WTC11 (cell line): Measurements from ENCODE around the gene CUTC. TPM values are rescaled to one million over a fixed set of nuclear protein-coding genes. Genes with fewer than 3 reads are reported as not detected.

Experiments used
- ATAC-seq: fragments of 200-7000 bp; cut with Tn5 transposase; 2 replicates; pipeline ENCODE4 v1.10.0; 2021; ENCODE audit warnings: mild to moderate bottlenecking, moderate library complexity
- CTCF ChIA-PET: fragments of 300-600 bp; sonication (Branson Sonifier 250); formaldehyde crosslinking; loops from one replicate; lab custom pipeline; 2021; ENCODE audit warnings: antibody characterized with exemption; lab: Charles Lee
- POLR2A ChIA-PET: fragments of 350-600 bp; sonication (Branson Sonifier 250); formaldehyde crosslinking; loops from one replicate; lab custom pipeline; 2021; ENCODE audit warnings: antibody characterized with exemption; lab: Charles Lee
- DNase-seq: peaks from one replicate; pipeline ENCODE4 v3.0.0; 2021; ENCODE audit warnings: low spot score
- H3K27ac Mint-ChIP-seq: 2 replicates; pipeline ENCODE4 v1.8.0; 2021; ENCODE audit warnings: mixed read lengths
- H3K27me3 Mint-ChIP-seq: 2 replicates; pipeline ENCODE4 v1.8.0; 2021; ENCODE audit warnings: low read depth, mild to moderate bottlenecking, moderate library complexity, mixed read lengths
- H3K36me3 Mint-ChIP-seq: 2 replicates; pipeline ENCODE4 v1.8.0; 2021; ENCODE audit warnings: mixed read lengths
- H3K4me1 Mint-ChIP-seq: 2 replicates; pipeline ENCODE4 v1.8.0; 2022; ENCODE audit warnings: mixed read lengths
- H3K4me3 Mint-ChIP-seq: 2 replicates; pipeline ENCODE4 v1.8.0; 2021; ENCODE audit warnings: mild to moderate bottlenecking, moderate library complexity, mixed read lengths
- H3K9me3 Mint-ChIP-seq: 2 replicates; pipeline ENCODE4 v1.8.0; 2021; ENCODE audit warnings: mixed read lengths
- AR ChIP-seq: fragments of 250-450 bp; sonication (Bioruptor Pico); IDR thresholded peaks from 2 replicates; pipeline ENCODE4 v1.9.0; 2021; ENCODE audit warnings: mild to moderate bottlenecking
- ATF2 ChIP-seq: sonication (generic); formaldehyde crosslinking; IDR thresholded peaks from 2 replicates; pipeline ENCODE4 v1.8.1; 2022; ENCODE audit warnings: low read depth, missing genetic modification reagents, borderline replicate concordance
- CBFB ChIP-seq: sonication (generic); formaldehyde crosslinking; IDR thresholded peaks from 2 replicates; pipeline ENCODE4 v1.8.1; 2022; ENCODE audit warnings: mild to moderate bottlenecking, low read depth, missing genetic modification reagents
- CREM ChIP-seq: sonication (generic); formaldehyde crosslinking; IDR thresholded peaks from 2 replicates; pipeline ENCODE4 v1.8.1; 2022; ENCODE audit warnings: mild to moderate bottlenecking, missing genetic modification reagents, moderate library complexity
- E2F4 ChIP-seq: sonication (generic); formaldehyde crosslinking; IDR thresholded peaks from 2 replicates; pipeline ENCODE4 v1.8.1; 2022; ENCODE audit warnings: low read depth, mild to moderate bottlenecking, moderate library complexity, missing genetic modification reagents, borderline replicate concordance
- E2F5 ChIP-seq: sonication (generic); formaldehyde crosslinking; IDR thresholded peaks from 2 replicates; pipeline ENCODE4 v1.8.1; 2022; ENCODE audit warnings: mild to moderate bottlenecking, moderate library complexity, missing genetic modification reagents
- ELF4 ChIP-seq: sonication (generic); formaldehyde crosslinking; IDR thresholded peaks from 2 replicates; pipeline ENCODE4 v1.8.1; 2022; ENCODE audit warnings: low read depth, mild to moderate bottlenecking, moderate library complexity, missing genetic modification reagents
- ERG ChIP-seq: fragments of 250-450 bp; sonication (Bioruptor Pico); IDR thresholded peaks from 2 replicates; pipeline ENCODE4 v1.8.0; 2021; ENCODE audit warnings: mild to moderate bottlenecking
- ETV6 ChIP-seq: sonication (generic); formaldehyde crosslinking; IDR thresholded peaks from 2 replicates; pipeline ENCODE4 v1.8.1; 2022; ENCODE audit warnings: mild to moderate bottlenecking, missing genetic modification reagents
- FOXJ3 ChIP-seq: sonication (generic); formaldehyde crosslinking; IDR thresholded peaks from 2 replicates; pipeline ENCODE4 v1.9.0; 2021; ENCODE audit warnings: missing genetic modification reagents, mild to moderate bottlenecking, borderline replicate concordance
- IRF2 ChIP-seq: sonication (generic); formaldehyde crosslinking; IDR thresholded peaks from 2 replicates; pipeline ENCODE4 v1.8.0; 2022; ENCODE audit warnings: low read depth, missing genetic modification reagents, borderline replicate concordance
- MAX ChIP-seq: sonication (generic); formaldehyde crosslinking; IDR thresholded peaks from 2 replicates; pipeline ENCODE4 v1.8.0; 2022; ENCODE audit warnings: mild to moderate bottlenecking, missing genetic modification reagents
- PRDM15 ChIP-seq: sonication (generic); formaldehyde crosslinking; IDR thresholded peaks from 2 replicates; pipeline ENCODE4 v1.8.0; 2022; ENCODE audit warnings: missing genetic modification reagents
- PREB ChIP-seq: sonication (generic); formaldehyde crosslinking; IDR thresholded peaks from 2 replicates; pipeline ENCODE4 v1.8.1; 2022; ENCODE audit warnings: mild to moderate bottlenecking, missing genetic modification reagents, moderate library complexity, borderline replicate concordance
- RELA ChIP-seq: sonication (generic); formaldehyde crosslinking; IDR thresholded peaks from 2 replicates; pipeline ENCODE4 v1.8.1; 2022; ENCODE audit warnings: missing genetic modification reagents, mild to moderate bottlenecking, borderline replicate concordance
- RORB ChIP-seq: fragments of 250-450 bp; sonication (Bioruptor Pico); IDR thresholded peaks from 2 replicates; pipeline ENCODE4 v1.9.0; 2021; ENCODE audit warnings: mild to moderate bottlenecking
- SMAD3 ChIP-seq: sonication (generic); formaldehyde crosslinking; IDR thresholded peaks from 2 replicates; pipeline ENCODE4 v1.8.0; 2022; ENCODE audit warnings: missing genetic modification reagents, mild to moderate bottlenecking, borderline replicate concordance
- TEAD4 ChIP-seq: sonication (generic); formaldehyde crosslinking; IDR thresholded peaks from 2 replicates; pipeline ENCODE4 v1.8.0; 2022; ENCODE audit warnings: mild to moderate bottlenecking, missing genetic modification reagents
- ZNF317 ChIP-seq: sonication (generic); formaldehyde crosslinking; IDR thresholded peaks from 2 replicates; pipeline ENCODE4 v1.8.1; 2023; ENCODE audit warnings: low read depth, mild to moderate bottlenecking, moderate library complexity, missing genetic modification reagents, borderline replicate concordance
- ZNF396 ChIP-seq: fragments of 250-450 bp; sonication (Bioruptor Pico); IDR thresholded peaks from 2 replicates; pipeline ENCODE4 v1.8.0; 2021; ENCODE audit warnings: mild to moderate bottlenecking, moderate library complexity, borderline replicate concordance
- total RNA-seq: library from RNA; stranded (reverse); gene quantifications from 3 replicates; pipeline ENCODE4 v1.2.3, GENCODE V29; 2021

The CUTC gene
- total RNA-seq, 1 experiment from 2014 or later: 28.6 TPM

- no peak for TF ChIP-seq ERG
- no peak for TF ChIP-seq CREM (CRISPR knock-in tag)
- TF ChIP-seq SMAD3 (CRISPR knock-in tag): no peak
These were observed 56.7 kb downstream of the CUTC start (continued) for GRCh38 chr10:99788598-99789256.

- Mint-ChIP-seq H3K9me3 (no peaks in the 10 kb centered on the region), H3K27me3 (no peaks in the 10 kb centered on the region), H3K36me3 (no peaks in the 10 kb centered on the region), H3K27ac (no peak overlapping the region), H3K4me1 (no peaks in the 10 kb centered on the region), H3K4me3 (no peak overlapping the region)
- TF ChIP-seq FOXJ3 (CRISPR knock-in tag): no peak
- no peak for TF ChIP-seq E2F4 (CRISPR knock-in tag)
- TF ChIP-seq CBFB (CRISPR knock-in tag): no peak
- TF ChIP-seq ZNF317 (CRISPR knock-in tag): no peak
- no peak for TF ChIP-seq PREB (CRISPR knock-in tag)
- TF ChIP-seq AR (CRISPR knock-in tag): no peak
- TF ChIP-seq IRF2 (CRISPR knock-in tag): no peak
- TF ChIP-seq TEAD4: no peak
- no peak for TF ChIP-seq RELA (CRISPR knock-in tag)
- TF ChIP-seq E2F5 (CRISPR knock-in tag): no peak
- no peak for TF ChIP-seq RORB
- TF ChIP-seq ZNF396 (CRISPR knock-in tag): no peak
- no peak for TF ChIP-seq ATF2 (CRISPR knock-in tag)
- TF ChIP-seq PRDM15: no peak
- no peak for TF ChIP-seq ELF4 (CRISPR knock-in tag)
- no peak for TF ChIP-seq ETV6 (CRISPR knock-in tag)
- TF ChIP-seq MAX: no peak
- DNase-seq: no peak
- ATAC-seq: no peak
- ChIA-PET CTCF (no interaction called here), POLR2A (no interaction called here)
These were observed 59.8 kb downstream of the CUTC start for GRCh38 chr10:99791831-99792230.
